HepG2 (cell line): ENCODE results near the gene ISCU. TPM values are rescaled to one million over a fixed set of nuclear protein-coding genes. Genes with fewer than 3 reads are reported as not detected.
A peak's percentile ranks its signal among the peaks of the same experiment; 100 is the strongest.

Experiments
- DPF2 ChIP-seq: sonication (generic); formaldehyde crosslinking; IDR thresholded peaks from 2 replicates; pipeline ENCODE4 v1.4.0; 2020; ENCODE audit warnings: mild to moderate bottlenecking, low read depth, missing genetic modification reagents, borderline replicate concordance
- FOXK2 ChIP-seq: fragments of 450-650 bp; IDR thresholded peaks from 2 replicates; pipeline ENCODE4 v1.6.1; 2016
- HMG20B ChIP-seq: conservative IDR thresholded peaks from 2 replicates; pipeline ENCODE4 v1.6.1; 2016; ENCODE audit warnings: missing genetic modification reagents, missing compliant biosample characterization
- POLR2G ChIP-seq: fragments of 200-400 bp; formaldehyde crosslinking; IDR thresholded peaks from 2 replicates; pipeline ENCODE4 v1.6.1; 2018; ENCODE audit warnings: mild to moderate bottlenecking, low read depth, low read length, moderate library complexity
- PTBP1 ChIP-seq: fragments of 200-400 bp; formaldehyde crosslinking; IDR thresholded peaks from 2 replicates; pipeline ENCODE4 v1.6.1; 2018; ENCODE audit warnings: low read length, low read depth; ENCODE audit not compliant: poor library complexity, severe bottlenecking
- RBM22 ChIP-seq: fragments of 200-400 bp; formaldehyde crosslinking; optimal IDR thresholded peaks from 2 replicates; pipeline ENCODE3; 2017; ENCODE audit warnings: mild to moderate bottlenecking, low read length, moderate library complexity
- SMARCE1 ChIP-seq: fragments of 450-650 bp; IDR thresholded peaks from 2 replicates; pipeline ENCODE4 v1.6.1; 2017; ENCODE audit warnings: borderline replicate concordance
- U2AF1 ChIP-seq: fragments of 200-400 bp; formaldehyde crosslinking; optimal IDR thresholded peaks from 2 replicates; pipeline ENCODE3; 2017; ENCODE audit warnings: mild to moderate bottlenecking, low read depth, low read length
- ZNF10 ChIP-seq: sonication (generic); formaldehyde crosslinking; IDR thresholded peaks from 2 replicates; pipeline ENCODE4 v1.4.0; 2020; ENCODE audit warnings: mild to moderate bottlenecking, low read depth, missing genetic modification reagents, borderline replicate concordance
- ZNF274 ChIP-seq: sonication (generic); formaldehyde crosslinking; IDR thresholded peaks from 2 replicates; pipeline ENCODE4 v1.5.1; 2020; ENCODE audit warnings: mild to moderate bottlenecking, missing genetic modification reagents
- ZNF282 ChIP-seq: fragments of 450-650 bp; IDR thresholded peaks from 2 replicates; pipeline ENCODE4 v1.6.1; 2018; ENCODE audit not compliant: partially characterized antibody
- ZNF484 ChIP-seq: sonication (generic); formaldehyde crosslinking; IDR thresholded peaks from 2 replicates; pipeline ENCODE4 v1.5.1; 2020; ENCODE audit warnings: mild to moderate bottlenecking, low read depth, missing genetic modification reagents, borderline replicate concordance
- ZNF564 ChIP-seq: sonication (generic); formaldehyde crosslinking; IDR thresholded peaks from 2 replicates; pipeline ENCODE4 v1.8.1; 2023; ENCODE audit warnings: mild to moderate bottlenecking, missing genetic modification reagents
- ZNF7 ChIP-seq: IDR thresholded peaks from 2 replicates; pipeline ENCODE4 v1.6.1; 2016; ENCODE audit warnings: missing biosample characterization, missing genetic modification reagents
- ZNF709 ChIP-seq: sonication (generic); formaldehyde crosslinking; IDR thresholded peaks from 2 replicates; pipeline ENCODE4 v1.5.0; 2020; ENCODE audit warnings: mild to moderate bottlenecking, missing genetic modification reagents
- ZNF816 ChIP-seq: sonication (generic); formaldehyde crosslinking; IDR thresholded peaks from 2 replicates; pipeline ENCODE4 v1.8.0; 2022; ENCODE audit warnings: missing genetic modification reagents, mild to moderate bottlenecking, borderline replicate concordance
- ZNF83 ChIP-seq: sonication (generic); formaldehyde crosslinking; IDR thresholded peaks from 2 replicates; pipeline ENCODE4 v1.4.0; 2020; ENCODE audit warnings: missing genetic modification reagents, mild to moderate bottlenecking, borderline replicate concordance
- polyA plus RNA-seq, 8 experiments: library from polyadenylated mRNA; depleted of rRNA in 3 of 8; stranded (reverse) in 7 of 8; unstranded in 1 of 8; fragments of >200 nt; fragmentation: Illumina TruSeq in 4 of 8; extraction: Trizol in 4 of 8; gene quantifications; 2 replicates each; pipeline versions ENCODE4 v1.2.1 to v1.2.3, GENCODE V29; 2011 to 2016; ENCODE audit warnings: low read depth in 4 of 8, missing spikeins in 1 of 8, mixed read lengths in 1 of 8; ENCODE audit not compliant: insufficient read depth in 1 of 8
- total RNA-seq, 5 experiments: library from RNA; depleted of rRNA; stranded (reverse); fragments of >200 nt; fragmentation: Illumina TruSeq; extraction: Trizol; gene quantifications; 2 replicates each; pipeline ENCODE4 v1.2.3, GENCODE V29; 2016; ENCODE audit warnings: low read depth in 1 of 5
- TF ChIP-seq, protein P1 (sequence below): sonication (generic); formaldehyde crosslinking; IDR thresholded peaks from 2 replicates; pipeline ENCODE4 v1.8.1; 2023; ENCODE audit warnings: mild to moderate bottlenecking, inconsistent platforms, moderate library complexity, missing genetic modification reagents, borderline replicate concordance
- TF ChIP-seq, protein P2 (sequence below): sonication (generic); formaldehyde crosslinking; IDR thresholded peaks from 2 replicates; pipeline ENCODE4 v1.8.1; 2022; ENCODE audit warnings: low read depth, mild to moderate bottlenecking, missing genetic modification reagents
- TF ChIP-seq, protein P3 (sequence below): sonication (generic); formaldehyde crosslinking; IDR thresholded peaks from 2 replicates; pipeline ENCODE4 v1.5.1; 2020; ENCODE audit warnings: mild to moderate bottlenecking, missing genetic modification reagents, borderline replicate concordance

Gene ISCU
- total and polyA plus RNA-seq, 2 of the 13 experiments (the other 11 are each of a cell fraction or from before 2014, with no cell fraction given) = 94.4 to 107 TPM

DNA sequence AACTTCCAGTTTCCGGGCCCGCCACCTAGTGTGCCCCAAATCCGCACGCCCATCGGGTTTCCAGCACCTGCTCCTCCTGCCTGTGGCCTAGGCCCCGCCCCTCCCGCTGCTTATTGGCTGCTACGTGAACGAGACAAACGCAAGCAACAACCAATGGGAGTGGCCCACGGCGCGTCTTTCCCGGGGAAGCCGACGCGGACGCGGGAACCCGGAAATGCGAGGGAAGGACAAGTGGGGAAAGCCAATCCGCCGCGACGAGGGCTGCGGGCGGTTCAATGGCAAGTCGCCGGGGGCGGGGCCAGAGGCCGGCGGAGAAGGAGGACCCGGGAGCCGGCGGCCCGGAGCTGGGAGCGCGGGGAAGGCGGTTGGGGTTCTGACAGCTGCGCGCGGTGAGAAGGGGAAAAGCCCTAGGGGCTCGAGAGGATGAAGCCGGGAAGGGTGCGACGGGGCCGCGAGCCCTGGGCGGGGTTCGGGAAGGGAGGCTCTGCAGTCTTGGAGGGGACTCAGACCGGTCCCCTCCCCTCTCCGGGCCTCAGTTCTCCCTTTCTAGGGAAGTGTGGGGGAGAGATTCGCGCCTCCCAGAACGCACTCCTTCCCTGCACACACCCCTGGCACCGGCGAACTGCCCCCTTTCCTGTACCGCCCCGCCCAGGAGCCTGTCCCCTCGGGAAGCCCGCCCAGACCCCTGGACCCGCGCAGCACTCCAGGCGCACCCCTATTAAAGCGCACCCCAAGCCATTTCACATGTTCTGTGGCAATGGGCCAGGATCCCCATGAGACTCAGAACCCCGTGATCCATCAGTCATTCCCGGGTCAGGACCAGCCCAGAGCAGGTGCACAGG is 47.2 kb upstream of the ISCU start, which contains the start of gene FICD (continued):
- TF ChIP-seq, protein P1, sequence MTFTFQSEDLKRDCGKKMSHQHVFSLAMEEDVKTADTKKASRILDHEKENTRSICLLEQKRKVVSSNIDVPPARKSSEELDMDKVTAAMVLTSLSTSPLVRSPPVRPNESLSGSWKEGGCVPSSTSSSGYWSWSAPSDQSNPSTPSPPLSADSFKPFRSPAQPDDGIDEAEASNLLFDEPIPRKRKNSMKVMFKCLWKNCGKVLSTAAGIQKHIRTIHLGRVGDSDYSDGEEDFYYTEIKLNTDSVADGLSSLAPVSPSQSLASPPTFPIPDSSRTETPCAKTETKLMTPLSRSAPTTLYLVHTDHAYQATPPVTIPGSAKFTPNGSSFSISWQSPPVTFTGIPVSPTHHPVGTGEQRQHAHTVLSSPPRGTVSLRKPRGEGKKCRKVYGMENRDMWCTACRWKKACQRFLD (CRISPR knock-in tag) = no peak; the same call in 1 of the 2 replicates
- TF ChIP-seq ZNF484 (CRISPR knock-in tag) = no peak
- peak; percentile 52; the same call in 1 of the 2 replicates for TF ChIP-seq ZNF274 (CRISPR knock-in tag)
- peak; percentile 67; the same call in 1 of the 2 replicates for TF ChIP-seq POLR2G
- no peak for TF ChIP-seq HMG20B (CRISPR knock-in tag)
- TF ChIP-seq U2AF1 = peak; percentile 34
- TF ChIP-seq, protein P2, sequence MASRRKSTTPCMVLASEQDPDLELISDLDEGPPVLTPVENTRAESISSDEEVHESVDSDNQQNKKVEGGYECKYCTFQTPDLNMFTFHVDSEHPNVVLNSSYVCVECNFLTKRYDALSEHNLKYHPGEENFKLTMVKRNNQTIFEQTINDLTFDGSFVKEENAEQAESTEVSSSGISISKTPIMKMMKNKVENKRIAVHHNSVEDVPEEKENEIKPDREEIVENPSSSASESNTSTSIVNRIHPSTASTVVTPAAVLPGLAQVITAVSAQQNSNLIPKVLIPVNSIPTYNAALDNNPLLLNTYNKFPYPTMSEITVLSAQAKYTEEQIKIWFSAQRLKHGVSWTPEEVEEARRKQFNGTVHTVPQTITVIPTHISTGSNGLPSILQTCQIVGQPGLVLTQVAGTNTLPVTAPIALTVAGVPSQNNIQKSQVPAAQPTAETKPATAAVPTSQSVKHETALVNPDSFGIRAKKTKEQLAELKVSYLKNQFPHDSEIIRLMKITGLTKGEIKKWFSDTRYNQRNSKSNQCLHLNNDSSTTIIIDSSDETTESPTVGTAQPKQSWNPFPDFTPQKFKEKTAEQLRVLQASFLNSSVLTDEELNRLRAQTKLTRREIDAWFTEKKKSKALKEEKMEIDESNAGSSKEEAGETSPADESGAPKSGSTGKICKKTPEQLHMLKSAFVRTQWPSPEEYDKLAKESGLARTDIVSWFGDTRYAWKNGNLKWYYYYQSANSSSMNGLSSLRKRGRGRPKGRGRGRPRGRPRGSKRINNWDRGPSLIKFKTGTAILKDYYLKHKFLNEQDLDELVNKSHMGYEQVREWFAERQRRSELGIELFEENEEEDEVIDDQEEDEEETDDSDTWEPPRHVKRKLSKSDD (CRISPR knock-in tag) = peak; percentile 46; the same call in 1 of the 2 replicates
- TF ChIP-seq ZNF709 (CRISPR knock-in tag) = no peak
- TF ChIP-seq ZNF564 (CRISPR knock-in tag) = no peak
- TF ChIP-seq, protein P3, sequence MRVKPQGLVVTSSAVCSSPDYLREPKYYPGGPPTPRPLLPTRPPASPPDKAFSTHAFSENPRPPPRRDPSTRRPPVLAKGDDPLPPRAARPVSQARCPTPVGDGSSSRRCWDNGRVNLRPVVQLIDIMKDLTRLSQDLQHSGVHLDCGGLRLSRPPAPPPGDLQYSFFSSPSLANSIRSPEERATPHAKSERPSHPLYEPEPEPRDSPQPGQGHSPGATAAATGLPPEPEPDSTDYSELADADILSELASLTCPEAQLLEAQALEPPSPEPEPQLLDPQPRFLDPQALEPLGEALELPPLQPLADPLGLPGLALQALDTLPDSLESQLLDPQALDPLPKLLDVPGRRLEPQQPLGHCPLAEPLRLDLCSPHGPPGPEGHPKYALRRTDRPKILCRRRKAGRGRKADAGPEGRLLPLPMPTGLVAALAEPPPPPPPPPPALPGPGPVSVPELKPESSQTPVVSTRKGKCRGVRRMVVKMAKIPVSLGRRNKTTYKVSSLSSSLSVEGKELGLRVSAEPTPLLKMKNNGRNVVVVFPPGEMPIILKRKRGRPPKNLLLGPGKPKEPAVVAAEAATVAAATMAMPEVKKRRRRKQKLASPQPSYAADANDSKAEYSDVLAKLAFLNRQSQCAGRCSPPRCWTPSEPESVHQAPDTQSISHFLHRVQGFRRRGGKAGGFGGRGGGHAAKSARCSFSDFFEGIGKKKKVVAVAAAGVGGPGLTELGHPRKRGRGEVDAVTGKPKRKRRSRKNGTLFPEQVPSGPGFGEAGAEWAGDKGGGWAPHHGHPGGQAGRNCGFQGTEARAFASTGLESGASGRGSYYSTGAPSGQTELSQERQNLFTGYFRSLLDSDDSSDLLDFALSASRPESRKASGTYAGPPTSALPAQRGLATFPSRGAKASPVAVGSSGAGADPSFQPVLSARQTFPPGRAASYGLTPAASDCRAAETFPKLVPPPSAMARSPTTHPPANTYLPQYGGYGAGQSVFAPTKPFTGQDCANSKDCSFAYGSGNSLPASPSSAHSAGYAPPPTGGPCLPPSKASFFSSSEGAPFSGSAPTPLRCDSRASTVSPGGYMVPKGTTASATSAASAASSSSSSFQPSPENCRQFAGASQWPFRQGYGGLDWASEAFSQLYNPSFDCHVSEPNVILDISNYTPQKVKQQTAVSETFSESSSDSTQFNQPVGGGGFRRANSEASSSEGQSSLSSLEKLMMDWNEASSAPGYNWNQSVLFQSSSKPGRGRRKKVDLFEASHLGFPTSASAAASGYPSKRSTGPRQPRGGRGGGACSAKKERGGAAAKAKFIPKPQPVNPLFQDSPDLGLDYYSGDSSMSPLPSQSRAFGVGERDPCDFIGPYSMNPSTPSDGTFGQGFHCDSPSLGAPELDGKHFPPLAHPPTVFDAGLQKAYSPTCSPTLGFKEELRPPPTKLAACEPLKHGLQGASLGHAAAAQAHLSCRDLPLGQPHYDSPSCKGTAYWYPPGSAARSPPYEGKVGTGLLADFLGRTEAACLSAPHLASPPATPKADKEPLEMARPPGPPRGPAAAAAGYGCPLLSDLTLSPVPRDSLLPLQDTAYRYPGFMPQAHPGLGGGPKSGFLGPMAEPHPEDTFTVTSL (CRISPR knock-in tag) = no peak
- TF ChIP-seq ZNF7 = no peak
- no peak for TF ChIP-seq PTBP1
- no peak for TF ChIP-seq ZNF10
- no peak for TF ChIP-seq ZNF816 (CRISPR knock-in tag)
- peak; percentile 18; the same call in 1 of the 2 replicates for TF ChIP-seq FOXK2
- no peak for TF ChIP-seq ZNF83
- TF ChIP-seq ZNF282 = no peak
- no peak for TF ChIP-seq SMARCE1
- TF ChIP-seq DPF2 (CRISPR knock-in tag) = no peak
- TF ChIP-seq RBM22 = no peak
